ENCODE measurements around the gene RETN. TPM values are rescaled to one million over a fixed set of nuclear protein-coding genes. Genes with fewer than 3 reads are reported as not detected.

Gene RETN
- total RNA-seq, 4 donors from 2014 or later = not detected

- H3K27me3 ChIP-seq = no peaks in the 10 kb centered on the region
- peak overlapping the region; percentile 78 to 91 (median 86) for H3K27ac ChIP-seq
- H3K4me3 ChIP-seq = peak overlapping the region; percentile 81 to 100 (median 90)
- peaks cover 4 to 39% (median 25%) of the 10 kb centered on the region in 4 donors for H3K4me1 ChIP-seq
- H3K36me3 ChIP-seq = peaks cover 1 to 52% (median 2%) of the 10 kb centered on the region in 3 donors
- H3K9me3 ChIP-seq = no peaks in the 10 kb centered on the region
- no peak for DNase-seq (ENCODE audit: low spot score in 2 of 2)
- WGBS, 2 donors = 4 to 5% methylated on average over 15 of the region's 15 CpGs
- TF ChIP-seq EP300 (IDR thresholded peaks at IDR 0.05) = no peak
- no peak for TF ChIP-seq CTCF (IDR thresholded peaks at IDR 0.05)
- no peak for TF ChIP-seq POLR2A (IDR thresholded peaks at IDR 0.05)
Observed at GRCh38 chr19:7628589-7629311, 40.1 kb upstream of the RETN start.

- TF ChIP-seq CTCF (IDR thresholded peaks at IDR 0.05) (peak in 1 of 5 experiments; percentile 41), EP300 (IDR thresholded peaks at IDR 0.05) (peak; percentile 91 to 96), POLR2A (IDR thresholded peaks at IDR 0.05) (peak in 1 of 2 donors; percentile 71)
- 0% methylated on average over 38 to 40 of the region's 40 CpGs for WGBS, 2 donors
- H3K4me1 ChIP-seq = peaks cover 4 to 39% (median 25%) of the 10 kb centered on the region in 4 donors
Observed at GRCh38 chr19:7629347-7630054, 39.3 kb upstream of the RETN start, which contains the start of the genes PET100 and XAB2. PET100 (plus strand) TSS chr19:7629793; CDS start chr19:7629834, 41 bp downstream. XAB2 (minus strand) TSS chr19:7629545; CDS start chr19:7629527, 18 bp downstream.

GRCh38 chr19:7631577-7631976, 37.3 kb upstream of the RETN start:
- peaks cover 0 to 3% of the 10 kb centered on the region in 2 donors for H3K27me3 ChIP-seq
- no peak overlapping the region for H3K27ac ChIP-seq
- no peak for TF ChIP-seq EP300 (IDR thresholded peaks at IDR 0.05)
- TF ChIP-seq POLR2A (IDR thresholded peaks at IDR 0.05) = no peak
- no peak for TF ChIP-seq CTCF (IDR thresholded peaks at IDR 0.05)
- no peak for DNase-seq (ENCODE audit: low spot score in 2 of 2)
- H3K4me3 ChIP-seq = no peak overlapping the region
- peaks cover 0 to 23% (median 0%) of the 10 kb centered on the region in 3 donors for H3K36me3 ChIP-seq
- no peaks in the 10 kb centered on the region for H3K9me3 ChIP-seq
- WGBS, 2 donors = 85 to 88% methylated on average over 12 of the region's 12 CpGs
- peaks cover 4 to 40% (median 25%) of the 10 kb centered on the region in 4 donors for H3K4me1 ChIP-seq

More at GRCh38 chr19:7629347-7630054, 39.3 kb upstream of the RETN start, which contains the start of the genes PET100 and XAB2:
- H3K9me3 ChIP-seq = no peaks in the 10 kb centered on the region
- peak within 1 kb of the TSS; percentile 78 to 93 (median 90) for H3K27ac ChIP-seq
- DNase-seq (ENCODE audit: low spot score in 2 of 2) = peak; percentile 94 to 99
- H3K36me3 ChIP-seq = peaks cover 0 to 44% (median 2%) of the 10 kb centered on the region in 3 donors
- no peaks in the 10 kb centered on the region for H3K27me3 ChIP-seq
- H3K4me3 ChIP-seq = peak within 1 kb of the TSS; percentile 81 to 100 (median 90)

- peaks cover 0 to 13% of the 10 kb centered on the region in 2 donors for H3K27me3 ChIP-seq
- 87 to 90% methylated on average over 35 to 39 of the region's 40 CpGs for WGBS, 2 donors
- H3K9me3 ChIP-seq = no peaks in the 10 kb centered on the region
- no peak overlapping the region for H3K4me3 ChIP-seq
- H3K36me3 ChIP-seq = peaks cover 0 to 15% (median 0%) of the 10 kb centered on the region in 3 donors
- H3K27ac ChIP-seq = no peak overlapping the region
- no peak for DNase-seq (ENCODE audit: low spot score in 2 of 2)
- peaks cover 4 to 39% (median 25%) of the 10 kb centered on the region in 4 donors for H3K4me1 ChIP-seq
- TF ChIP-seq CTCF (IDR thresholded peaks at IDR 0.05) = no peak
- TF ChIP-seq POLR2A (IDR thresholded peaks at IDR 0.05) = no peak
- TF ChIP-seq EP300 (IDR thresholded peaks at IDR 0.05) = no peak
Observed at GRCh38 chr19:7632340-7633203, 36.3 kb upstream of the RETN start.

All from tibial nerve (tissue), 4 donors.